Measurements from ENCODE around the gene SLITRK1.

DNA sequence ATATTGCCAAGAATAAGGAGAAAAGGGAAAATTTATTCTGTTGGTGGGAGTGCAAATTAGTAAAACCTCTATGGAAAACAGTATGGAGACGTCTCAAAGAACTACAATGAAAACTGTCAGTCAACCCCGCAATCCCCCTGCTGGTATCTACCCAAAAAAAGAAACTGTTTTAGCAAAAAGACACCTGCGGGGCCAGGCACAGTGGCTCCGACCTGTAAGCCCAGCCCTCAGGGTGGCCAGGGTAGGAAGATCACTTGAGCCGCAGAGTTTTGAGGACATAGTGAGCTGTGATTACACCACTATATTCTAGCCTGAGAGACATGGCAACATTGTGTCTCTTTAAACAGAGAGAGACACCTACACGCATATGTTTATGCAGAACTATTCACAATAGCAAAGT is 37.5 kb upstream of the SLITRK1 start:
- TF ChIP-seq, protein P1, sequence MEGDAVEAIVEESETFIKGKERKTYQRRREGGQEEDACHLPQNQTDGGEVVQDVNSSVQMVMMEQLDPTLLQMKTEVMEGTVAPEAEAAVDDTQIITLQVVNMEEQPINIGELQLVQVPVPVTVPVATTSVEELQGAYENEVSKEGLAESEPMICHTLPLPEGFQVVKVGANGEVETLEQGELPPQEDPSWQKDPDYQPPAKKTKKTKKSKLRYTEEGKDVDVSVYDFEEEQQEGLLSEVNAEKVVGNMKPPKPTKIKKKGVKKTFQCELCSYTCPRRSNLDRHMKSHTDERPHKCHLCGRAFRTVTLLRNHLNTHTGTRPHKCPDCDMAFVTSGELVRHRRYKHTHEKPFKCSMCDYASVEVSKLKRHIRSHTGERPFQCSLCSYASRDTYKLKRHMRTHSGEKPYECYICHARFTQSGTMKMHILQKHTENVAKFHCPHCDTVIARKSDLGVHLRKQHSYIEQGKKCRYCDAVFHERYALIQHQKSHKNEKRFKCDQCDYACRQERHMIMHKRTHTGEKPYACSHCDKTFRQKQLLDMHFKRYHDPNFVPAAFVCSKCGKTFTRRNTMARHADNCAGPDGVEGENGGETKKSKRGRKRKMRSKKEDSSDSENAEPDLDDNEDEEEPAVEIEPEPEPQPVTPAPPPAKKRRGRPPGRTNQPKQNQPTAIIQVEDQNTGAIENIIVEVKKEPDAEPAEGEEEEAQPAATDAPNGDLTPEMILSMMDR (optimal IDR thresholded peaks at IDR 0.05 in 1 of 3, IDR thresholded peaks at IDR 0.05 in 1 of 3, conservative IDR thresholded peaks at IDR 0.05 in 1 of 3; ENCODE audit: extremely low read depth in 1 of 3, insufficient read depth in 2 of 3, low read length in 3 of 3) = no peak
- no peak for TF ChIP-seq EZH2 (IDR thresholded peaks at IDR 0.05; ENCODE audit: low read length)

Measured in keratinocyte (primary cell).